Measurements from ENCODE around the gene ACAP3.

ACAP3 gene

DNA sequence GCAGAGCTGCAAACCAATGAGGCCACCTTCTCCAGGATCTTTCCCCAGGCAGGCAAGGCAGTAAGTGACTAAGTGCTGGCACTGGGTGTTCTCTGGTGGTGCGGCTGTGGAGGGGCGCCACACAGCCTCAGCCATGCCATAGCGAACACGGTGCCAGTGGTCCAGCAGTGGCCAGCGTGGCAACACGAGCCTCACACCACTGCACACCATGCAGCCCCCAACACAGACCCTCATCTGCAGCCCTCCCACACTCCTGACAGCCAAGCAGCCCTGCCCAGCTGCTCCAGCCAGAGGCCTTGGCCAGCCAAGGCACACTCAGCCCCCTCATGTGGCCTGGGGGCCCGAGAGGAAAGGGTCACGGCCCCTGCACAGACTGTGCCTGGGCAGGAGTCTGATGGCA lies 13.7 kb upstream of the ACAP3 start:
- H3K27ac ChIP-seq (ENCODE audit: low read depth, low read length): no peak overlapping the region
- H3K4me2 ChIP-seq (ENCODE audit: low read length): no peak overlapping the region
- peaks cover 26% of the 10 kb centered on the region for H3K4me1 ChIP-seq (ENCODE audit: control insufficient read depth, low read length)
- peaks cover 18% of the 10 kb centered on the region for H4K20me1 ChIP-seq (ENCODE audit: control insufficient read depth, insufficient read depth, low read depth, low read length)
- H3F3A ChIP-seq (ENCODE audit: control insufficient read depth, insufficient read depth): peaks cover 9% of the 10 kb centered on the region; the same call in 1 of the 2 replicates
- H3K9me3 ChIP-seq (ENCODE audit: control insufficient read depth, insufficient read depth, low read length): no peaks in the 10 kb centered on the region
- H3K4me3 ChIP-seq (ENCODE audit: low read length): no peak overlapping the region
- peaks cover 53% of the 10 kb centered on the region for H3K36me3 ChIP-seq (ENCODE audit: control insufficient read depth, low read length)
- H3K27me3 ChIP-seq (ENCODE audit: control insufficient read depth, low read length): no peaks in the 10 kb centered on the region
- peaks cover 66% of the 10 kb centered on the region for H3K79me2 ChIP-seq (ENCODE audit: control insufficient read depth, low read length)
- no peak for TF ChIP-seq EZH2phosphoT487 (IDR thresholded peaks at IDR 0.05; ENCODE audit: borderline replicate concordance, low read length)
- TF ChIP-seq, protein P1, sequence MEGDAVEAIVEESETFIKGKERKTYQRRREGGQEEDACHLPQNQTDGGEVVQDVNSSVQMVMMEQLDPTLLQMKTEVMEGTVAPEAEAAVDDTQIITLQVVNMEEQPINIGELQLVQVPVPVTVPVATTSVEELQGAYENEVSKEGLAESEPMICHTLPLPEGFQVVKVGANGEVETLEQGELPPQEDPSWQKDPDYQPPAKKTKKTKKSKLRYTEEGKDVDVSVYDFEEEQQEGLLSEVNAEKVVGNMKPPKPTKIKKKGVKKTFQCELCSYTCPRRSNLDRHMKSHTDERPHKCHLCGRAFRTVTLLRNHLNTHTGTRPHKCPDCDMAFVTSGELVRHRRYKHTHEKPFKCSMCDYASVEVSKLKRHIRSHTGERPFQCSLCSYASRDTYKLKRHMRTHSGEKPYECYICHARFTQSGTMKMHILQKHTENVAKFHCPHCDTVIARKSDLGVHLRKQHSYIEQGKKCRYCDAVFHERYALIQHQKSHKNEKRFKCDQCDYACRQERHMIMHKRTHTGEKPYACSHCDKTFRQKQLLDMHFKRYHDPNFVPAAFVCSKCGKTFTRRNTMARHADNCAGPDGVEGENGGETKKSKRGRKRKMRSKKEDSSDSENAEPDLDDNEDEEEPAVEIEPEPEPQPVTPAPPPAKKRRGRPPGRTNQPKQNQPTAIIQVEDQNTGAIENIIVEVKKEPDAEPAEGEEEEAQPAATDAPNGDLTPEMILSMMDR (IDR thresholded peaks at IDR 0.05; ENCODE audit: low read depth, low read length, poor library complexity, severe bottlenecking): no peak
- no peaks in the 10 kb centered on the region for H3K9me2 ChIP-seq (replicated peaks; ENCODE audit: control insufficient read depth, low read length)

DNA sequence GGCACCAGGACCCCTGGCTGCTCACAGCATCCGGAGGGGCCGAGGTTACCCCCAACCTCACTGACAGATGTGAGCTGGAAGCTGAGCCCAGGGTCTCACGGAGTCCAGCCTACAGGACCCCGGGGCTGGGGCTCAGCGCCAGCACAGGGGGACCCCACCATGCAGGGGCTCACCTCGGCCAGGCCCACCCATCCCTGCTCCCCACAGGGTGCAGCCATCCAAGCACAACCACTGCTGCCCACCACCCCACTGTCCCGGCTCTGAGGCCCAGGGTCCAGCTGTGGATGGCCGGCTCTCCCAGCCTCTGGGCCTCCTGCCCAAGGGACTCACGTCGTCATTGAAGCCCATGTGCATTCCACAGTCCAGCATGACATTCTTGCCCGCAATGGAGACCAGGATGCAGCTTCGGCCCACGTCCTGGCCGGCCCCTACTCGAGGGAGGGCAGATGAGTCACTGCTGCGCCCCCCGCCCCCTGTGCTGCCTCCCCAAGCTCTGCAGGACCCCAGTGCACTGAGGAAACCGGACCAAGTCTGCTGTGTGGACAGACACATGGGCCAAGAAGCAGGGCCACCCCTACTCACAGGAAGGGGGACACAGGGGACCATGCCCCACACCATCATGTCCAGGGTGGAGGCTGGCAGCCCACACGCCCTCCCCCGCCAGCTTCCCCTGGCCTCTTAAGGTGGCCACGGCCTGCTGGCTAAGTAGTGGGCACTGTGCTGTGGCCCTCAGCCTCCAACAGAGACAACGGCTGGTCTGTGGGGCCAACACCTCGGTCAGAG lies 13.1 kb upstream of the ACAP3 start:
- H3K9me3 ChIP-seq (ENCODE audit: control insufficient read depth, insufficient read depth, low read length): no peaks in the 10 kb centered on the region
- TF ChIP-seq, protein P1 (IDR thresholded peaks at IDR 0.05; ENCODE audit: low read depth, low read length, poor library complexity, severe bottlenecking): no peak
- no peak for TF ChIP-seq EZH2phosphoT487 (IDR thresholded peaks at IDR 0.05; ENCODE audit: borderline replicate concordance, low read length)
- peaks cover 60% of the 10 kb centered on the region for H3K79me2 ChIP-seq (ENCODE audit: control insufficient read depth, low read length)
- peaks cover 53% of the 10 kb centered on the region for H3K36me3 ChIP-seq (ENCODE audit: control insufficient read depth, low read length)
- no peaks in the 10 kb centered on the region for H3K9me2 ChIP-seq (replicated peaks; ENCODE audit: control insufficient read depth, low read length)
- H4K20me1 ChIP-seq (ENCODE audit: control insufficient read depth, insufficient read depth, low read depth, low read length): peaks cover 18% of the 10 kb centered on the region
- H3K4me1 ChIP-seq (ENCODE audit: control insufficient read depth, low read length): peaks cover 20% of the 10 kb centered on the region
- no peak overlapping the region for H3K27ac ChIP-seq (ENCODE audit: low read depth, low read length)
- H3K4me3 ChIP-seq (ENCODE audit: low read length): no peak overlapping the region
- H3K4me2 ChIP-seq (ENCODE audit: low read length): no peak overlapping the region
- peaks cover 9% of the 10 kb centered on the region; the same call in 1 of the 2 replicates for H3F3A ChIP-seq (ENCODE audit: control insufficient read depth, insufficient read depth)
- H3K27me3 ChIP-seq (ENCODE audit: control insufficient read depth, low read length): no peaks in the 10 kb centered on the region

DNA sequence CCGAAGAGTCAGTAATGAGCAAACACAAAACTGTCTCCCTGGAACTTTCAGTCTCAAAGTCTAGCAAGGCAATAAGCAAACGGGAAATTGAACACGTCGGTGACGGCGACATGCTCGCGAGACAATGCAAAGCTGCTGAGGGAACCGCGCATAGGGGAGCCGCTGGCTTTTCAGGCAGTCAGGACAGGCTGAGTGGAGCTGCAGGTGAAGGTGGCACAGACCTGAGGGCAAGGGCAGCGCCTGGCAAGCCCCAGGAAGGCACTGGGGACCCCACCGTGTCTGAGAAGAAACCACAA lies 11.9 kb upstream of the ACAP3 start:
- no peak for TF ChIP-seq EZH2phosphoT487 (IDR thresholded peaks at IDR 0.05; ENCODE audit: borderline replicate concordance, low read length)
- TF ChIP-seq, protein P1 (IDR thresholded peaks at IDR 0.05; ENCODE audit: low read depth, low read length, poor library complexity, severe bottlenecking): no peak
- H3K4me3 ChIP-seq (ENCODE audit: low read length): no peak overlapping the region
- no peak overlapping the region for H3K27ac ChIP-seq (ENCODE audit: low read depth, low read length)
- peaks cover 55% of the 10 kb centered on the region for H3K79me2 ChIP-seq (ENCODE audit: control insufficient read depth, low read length)
- H3K36me3 ChIP-seq (ENCODE audit: control insufficient read depth, low read length): peaks cover 61% of the 10 kb centered on the region
- H4K20me1 ChIP-seq (ENCODE audit: control insufficient read depth, insufficient read depth, low read depth, low read length): peaks cover 21% of the 10 kb centered on the region
- peaks cover 11% of the 10 kb centered on the region for H3K4me1 ChIP-seq (ENCODE audit: control insufficient read depth, low read length)
- H3K9me2 ChIP-seq (replicated peaks; ENCODE audit: control insufficient read depth, low read length): no peaks in the 10 kb centered on the region
- H3F3A ChIP-seq (ENCODE audit: control insufficient read depth, insufficient read depth): peaks cover 9% of the 10 kb centered on the region; the same call in 1 of the 2 replicates
- no peaks in the 10 kb centered on the region for H3K9me3 ChIP-seq (ENCODE audit: control insufficient read depth, insufficient read depth, low read length)
- H3K4me2 ChIP-seq (ENCODE audit: low read length): no peak overlapping the region
- H3K27me3 ChIP-seq (ENCODE audit: control insufficient read depth, low read length): no peaks in the 10 kb centered on the region

Measured in DOHH2 (cell line).